C4-2B (cell line): ENCODE data around the gene ZBTB49.
"Not testable (repeated sequence)": the region's sequence is repeated elsewhere in the genome, so short reads cannot be mapped to it uniquely, and the experiment has no call there.

ENCODE experiments used
- H3K27ac ChIP-seq: fragments of 450-650 bp; 2 replicates; pipeline ENCODE4 v1.5.1; 2017
- ZFX ChIP-seq: fragments of 450-650 bp; IDR thresholded peaks from 2 replicates; pipeline ENCODE4 v1.6.1; 2017
- TF ChIP-seq, protein P1 (sequence below): fragments of 450-650 bp; conservative IDR thresholded peaks from 2 replicates; pipeline ENCODE4 v1.5.1; 2017; ENCODE audit warnings: mild to moderate bottlenecking

ZBTB49 gene

DNA sequence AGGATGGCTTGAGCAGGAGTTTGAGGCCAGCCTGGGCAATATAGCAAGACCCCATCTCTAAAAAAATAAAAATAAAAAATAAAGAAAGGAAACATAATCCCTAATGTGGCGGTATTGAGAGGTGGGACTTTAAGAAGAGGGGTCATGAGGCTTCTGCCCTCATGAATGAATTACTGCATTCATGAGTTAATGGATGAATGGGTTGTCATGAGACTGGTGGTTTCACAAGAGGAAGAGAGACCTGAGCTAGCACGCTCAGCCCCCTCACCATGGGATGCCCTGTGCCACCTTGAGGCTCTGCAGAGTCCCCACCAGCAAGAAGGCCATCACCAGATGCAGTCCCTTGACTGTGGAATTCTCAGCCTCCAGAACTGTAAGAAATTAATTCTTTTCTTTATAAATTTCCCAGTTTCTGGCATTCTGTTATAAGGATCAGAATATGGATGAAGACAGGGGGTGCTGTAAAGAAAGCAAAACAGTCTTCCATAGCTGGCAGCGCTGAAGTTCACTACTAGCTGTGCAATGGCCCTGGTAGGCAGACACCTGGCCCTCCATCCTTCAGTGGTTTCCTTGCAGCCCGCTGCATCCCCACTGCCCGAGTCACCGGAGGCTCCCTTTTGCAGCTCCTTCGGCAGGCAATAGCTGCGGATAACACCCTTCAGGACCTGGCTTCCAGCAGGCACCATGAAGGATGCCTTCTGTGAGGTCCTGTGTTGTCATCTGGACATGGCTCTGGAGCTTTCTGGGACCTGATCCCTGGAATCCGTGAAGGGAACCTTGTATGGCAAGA is 52.0 kb downstream of the ZBTB49 start:
- no peak for TF ChIP-seq ZFX
- TF ChIP-seq, protein P1, sequence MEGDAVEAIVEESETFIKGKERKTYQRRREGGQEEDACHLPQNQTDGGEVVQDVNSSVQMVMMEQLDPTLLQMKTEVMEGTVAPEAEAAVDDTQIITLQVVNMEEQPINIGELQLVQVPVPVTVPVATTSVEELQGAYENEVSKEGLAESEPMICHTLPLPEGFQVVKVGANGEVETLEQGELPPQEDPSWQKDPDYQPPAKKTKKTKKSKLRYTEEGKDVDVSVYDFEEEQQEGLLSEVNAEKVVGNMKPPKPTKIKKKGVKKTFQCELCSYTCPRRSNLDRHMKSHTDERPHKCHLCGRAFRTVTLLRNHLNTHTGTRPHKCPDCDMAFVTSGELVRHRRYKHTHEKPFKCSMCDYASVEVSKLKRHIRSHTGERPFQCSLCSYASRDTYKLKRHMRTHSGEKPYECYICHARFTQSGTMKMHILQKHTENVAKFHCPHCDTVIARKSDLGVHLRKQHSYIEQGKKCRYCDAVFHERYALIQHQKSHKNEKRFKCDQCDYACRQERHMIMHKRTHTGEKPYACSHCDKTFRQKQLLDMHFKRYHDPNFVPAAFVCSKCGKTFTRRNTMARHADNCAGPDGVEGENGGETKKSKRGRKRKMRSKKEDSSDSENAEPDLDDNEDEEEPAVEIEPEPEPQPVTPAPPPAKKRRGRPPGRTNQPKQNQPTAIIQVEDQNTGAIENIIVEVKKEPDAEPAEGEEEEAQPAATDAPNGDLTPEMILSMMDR: no peak
- H3K27ac ChIP-seq: no peak overlapping the region

DNA sequence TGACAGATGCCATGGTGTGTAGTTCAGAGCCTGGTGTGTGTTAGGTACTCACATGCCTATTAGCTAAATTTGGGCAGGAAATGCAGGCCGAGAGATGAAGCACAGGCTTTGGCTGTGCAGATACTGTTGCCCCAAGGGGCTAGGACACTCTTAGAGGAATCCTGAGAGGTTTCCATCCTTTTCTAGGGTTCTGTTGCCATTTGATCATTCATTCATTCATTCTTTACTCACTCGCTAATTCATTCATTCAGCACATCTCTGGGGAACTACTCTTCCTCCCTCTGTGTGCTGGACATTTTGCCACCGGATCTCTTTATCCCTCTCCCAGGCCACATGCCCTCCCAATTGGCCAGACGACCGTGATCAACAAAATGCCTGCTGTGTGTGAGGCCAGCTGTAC is 53.0 kb downstream of the ZBTB49 start:
- TF ChIP-seq ZFX: no peak
- TF ChIP-seq, protein P1: no peak
- no peak overlapping the region for H3K27ac ChIP-seq

DNA sequence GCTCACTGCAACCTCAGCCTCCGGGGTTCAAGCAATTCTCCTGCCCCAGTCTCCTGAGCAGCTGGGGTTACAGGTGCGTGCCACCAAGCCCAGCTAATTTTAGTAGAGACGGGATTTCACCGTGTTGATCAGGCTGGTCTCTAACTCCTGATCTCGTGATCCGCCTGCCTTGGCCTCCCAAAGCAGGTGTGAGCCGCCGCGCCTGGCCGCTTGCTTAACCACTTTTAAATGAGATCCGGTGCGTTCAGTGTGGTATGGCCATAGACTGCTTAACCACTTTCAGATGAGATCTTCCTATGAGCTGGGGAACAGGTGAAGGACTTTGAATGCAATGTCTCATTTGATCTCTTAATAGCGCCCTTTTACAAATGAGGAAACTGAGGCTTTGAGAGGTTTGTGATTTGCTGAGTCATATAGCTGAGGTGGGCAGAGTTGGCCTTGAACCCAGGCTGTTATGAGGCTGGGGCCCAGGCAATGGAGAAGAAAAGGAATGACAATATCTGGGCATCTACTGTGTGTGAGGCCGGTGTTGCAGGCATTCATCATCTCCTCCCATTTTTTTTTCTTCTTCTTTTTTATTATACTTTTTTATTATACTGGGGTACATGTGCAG is 55.0 kb downstream of the ZBTB49 start:
- no peak overlapping the region for H3K27ac ChIP-seq
- no peak for TF ChIP-seq ZFX
- TF ChIP-seq, protein P1: no peak

DNA sequence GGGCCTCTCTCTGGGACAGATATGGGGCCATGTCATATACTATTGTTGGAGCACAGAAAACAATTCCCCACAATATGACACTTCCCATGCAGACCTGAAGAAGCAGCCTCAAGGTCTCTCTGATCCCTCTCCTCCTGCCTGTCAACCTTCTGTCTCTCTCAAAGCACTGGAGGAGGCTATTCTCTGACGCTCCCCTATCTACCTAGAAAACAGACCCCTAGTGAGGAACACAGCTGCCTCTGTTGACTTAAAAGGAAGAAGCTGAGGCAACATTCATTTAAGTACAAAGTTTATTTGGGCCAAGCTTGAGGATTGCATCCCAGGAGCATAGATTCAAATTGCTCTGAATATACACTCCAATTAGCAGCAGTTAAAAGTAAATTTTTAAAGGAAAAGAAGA is 57.5 kb downstream of the ZBTB49 start:
- H3K27ac ChIP-seq: no peak overlapping the region
- TF ChIP-seq ZFX: no peak
- TF ChIP-seq, protein P1: no peak

DNA sequence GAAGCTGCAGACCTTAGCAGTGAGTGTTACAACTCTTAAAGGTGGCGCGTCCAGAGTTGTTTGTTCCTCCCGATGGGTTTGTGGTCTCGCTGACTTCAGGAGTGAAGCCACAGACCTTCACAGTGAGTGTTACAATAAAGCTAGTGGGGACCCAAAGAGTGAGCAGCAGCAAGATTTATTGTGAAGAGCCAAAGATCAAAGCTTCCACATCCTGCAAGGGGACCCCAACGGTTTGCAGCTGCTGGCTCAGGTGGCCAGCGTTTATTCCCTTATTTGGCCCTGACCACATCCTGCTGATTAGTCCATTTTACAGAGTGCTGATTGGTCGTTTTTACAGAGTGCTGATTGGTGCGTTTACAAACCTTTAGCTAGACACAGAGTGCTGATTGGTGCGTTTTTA is 58.5 kb downstream of the ZBTB49 start:
- H3K27ac ChIP-seq: not testable (repeated sequence)

DNA sequence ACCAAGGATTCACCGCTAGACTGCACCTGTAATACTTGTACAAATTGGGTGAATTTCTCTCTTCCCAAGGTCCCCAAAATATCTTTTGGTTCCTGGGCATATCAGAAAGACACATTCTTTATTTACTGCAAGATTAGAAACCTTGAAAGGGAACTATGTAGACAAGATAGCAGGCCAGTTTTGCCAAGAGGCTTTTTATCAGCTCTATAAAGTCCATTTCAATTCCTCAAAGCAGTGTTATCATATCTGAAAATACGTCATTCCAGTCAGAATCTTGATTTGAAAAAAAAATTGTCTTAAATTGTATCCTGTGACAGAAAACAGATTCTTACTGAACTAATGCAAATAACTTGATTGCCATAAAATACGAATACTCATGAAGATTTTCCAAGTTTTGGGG is 59.8 kb downstream of the ZBTB49 start:
- no peak overlapping the region for H3K27ac ChIP-seq
- TF ChIP-seq, protein P1: no peak
- TF ChIP-seq ZFX: no peak

DNA sequence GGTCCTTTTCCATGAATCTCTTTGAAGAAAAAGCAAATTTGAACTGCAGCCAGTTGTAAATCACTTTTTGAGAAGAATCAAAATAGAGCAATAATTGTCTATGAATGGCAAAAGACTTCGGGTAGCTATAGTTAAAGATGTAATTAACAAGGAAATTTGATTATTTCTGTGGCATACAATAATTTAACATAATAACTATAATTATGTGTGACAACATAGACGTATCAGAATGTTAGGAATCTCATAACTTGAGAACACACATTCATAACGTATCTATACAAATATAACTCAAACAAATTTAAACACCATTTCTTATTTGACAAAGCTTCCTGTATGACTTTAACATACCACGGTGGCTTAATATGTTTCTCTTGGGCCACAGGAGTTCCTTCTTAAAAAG is 60.9 kb downstream of the ZBTB49 start:
- no peak overlapping the region for H3K27ac ChIP-seq
- TF ChIP-seq ZFX: no peak
- TF ChIP-seq, protein P1: no peak

DNA sequence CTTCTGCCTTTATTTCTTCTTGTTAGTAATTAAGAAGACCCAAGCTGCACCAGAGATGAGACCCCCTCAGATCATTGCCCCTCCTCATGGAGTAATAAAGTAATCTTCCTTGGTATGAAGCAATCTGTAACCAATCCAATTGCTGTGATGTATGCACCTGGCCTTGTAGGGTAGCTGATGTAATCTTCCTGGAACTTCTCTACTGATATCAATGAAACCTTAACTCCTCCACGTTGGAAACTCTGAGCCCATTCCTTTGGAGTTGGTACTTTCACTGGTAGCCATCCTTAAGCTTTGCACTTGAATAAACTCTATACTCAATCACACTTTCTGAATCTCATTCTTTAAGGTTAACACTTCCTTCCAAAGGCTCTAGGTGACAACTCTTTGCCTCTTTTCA is 65.3 kb downstream of the ZBTB49 start:
- TF ChIP-seq, protein P1: no peak
- no peak for TF ChIP-seq ZFX

More for the DNA sequence above, 65.3 kb downstream of the ZBTB49 start:
- no peak overlapping the region for H3K27ac ChIP-seq
